ENCODE data around the gene RNF181. TPM values are rescaled to one million over a fixed set of nuclear protein-coding genes. Genes with fewer than 3 reads are reported as not detected.
A peak's percentile ranks its signal among the peaks of the same experiment; 100 is the strongest.
"Not testable (repeated sequence)": the region's sequence is repeated elsewhere in the genome, so short reads cannot be mapped to it uniquely, and the experiment has no call there.

Gene RNF181
- total RNA-seq, 1 donor from 2014 or later, result 212 TPM

GRCh38 chr2:85577063-85577385, 18.5 kb upstream of the RNF181 start:
- no peak for DNase-seq (ENCODE audit: low read depth in 2 of 2)

GRCh38 chr2:85577386-85578242, 17.9 kb upstream of the RNF181 start, which contains the start of gene VAMP8:
VAMP8 (plus strand) TSS chr2:85577586; CDS start chr2:85577647, 61 bp downstream.
- DNase-seq (ENCODE audit: low read depth in 2 of 2), result no peak

- DNase-seq (ENCODE audit: low read depth in 2 of 2), result no peak
Observed at GRCh38 chr2:85578243-85579180, 17.0 kb upstream of the RNF181 start.

- DNase-seq (ENCODE audit: low read depth in 2 of 2), result no peak
Observed at GRCh38 chr2:85579266-85579935, 16.1 kb upstream of the RNF181 start.

GRCh38 chr2:85580206-85580605, 15.3 kb upstream of the RNF181 start:
- DNase-seq (ENCODE audit: low read depth in 2 of 2), result no peak

GRCh38 chr2:85582492-85582891, 13.1 kb upstream of the RNF181 start:
- DNase-seq (ENCODE audit: low read depth in 2 of 2), result no peak

GRCh38 chr2:85583667-85584353, 11.7 kb upstream of the RNF181 start:
- DNase-seq (ENCODE audit: low read depth in 2 of 2), result no peak

GRCh38 chr2:85584354-85584856, 11.1 kb upstream of the RNF181 start, which contains the start of gene VAMP5:
VAMP5 (plus strand) TSS chr2:85584431; CDS start chr2:85584491, 60 bp downstream.
- DNase-seq (ENCODE audit: low read depth in 2 of 2), result peak; percentile 38 to 52

- peak; percentile 73 to 81 for DNase-seq (ENCODE audit: low read depth in 2 of 2)
Observed at GRCh38 chr2:85584857-85585780, 10.4 kb upstream of the RNF181 start.

GRCh38 chr2:85585781-85586105, 9.8 kb upstream of the RNF181 start:
- peak in 1 of 2 donors; percentile 46 for DNase-seq (ENCODE audit: low read depth in 2 of 2)

GRCh38 chr2:85588236-85588635, 7.3 kb upstream of the RNF181 start:
- no peak for DNase-seq (ENCODE audit: low read depth in 2 of 2)

- DNase-seq (ENCODE audit: low read depth in 2 of 2), result no peak
Observed at GRCh38 chr2:85588645-85589044, 6.9 kb upstream of the RNF181 start.

- DNase-seq (ENCODE audit: low read depth in 2 of 2), result no peak
Observed at GRCh38 chr2:85589181-85589580, 6.4 kb upstream of the RNF181 start.

GRCh38 chr2:85589982-85590791, 5.4 kb upstream of the RNF181 start:
- peak; percentile 88 to 90 for DNase-seq (ENCODE audit: low read depth in 2 of 2)

- DNase-seq (ENCODE audit: low read depth in 2 of 2), result no peak
Observed at GRCh38 chr2:85590950-85591349, 4.6 kb upstream of the RNF181 start.

- DNase-seq (ENCODE audit: low read depth in 2 of 2), result peak; percentile 41 to 73
Observed at GRCh38 chr2:85591563-85591962, 4.0 kb upstream of the RNF181 start.

GRCh38 chr2:85592299-85592698, 3.2 kb upstream of the RNF181 start:
- not testable (repeated sequence) for DNase-seq (ENCODE audit: low read depth in 2 of 2)

- DNase-seq (ENCODE audit: low read depth in 2 of 2), result no peak
Observed at GRCh38 chr2:85593023-85593422, 2.5 kb upstream of the RNF181 start.

- no peak for DNase-seq (ENCODE audit: low read depth in 2 of 2)
Observed at GRCh38 chr2:85594715-85595300, 737 bp upstream of the RNF181 start.
